Fibroblast of the aortic adventitia (primary cell): ENCODE results near the gene TP73. TPM values are rescaled to one million over a fixed set of nuclear protein-coding genes. Genes with fewer than 3 reads are reported as not detected.

Experiments used
- DNase-seq: peaks from one replicate; pipeline ENCODE4 v3.0.0-alpha.2; 2010; ENCODE audit warnings: low read depth
- H3K4me3 ChIP-seq: 2 replicates; pipeline ENCODE4 v1.5.1; 2011; ENCODE audit warnings: low read depth, mild to moderate bottlenecking, control low read depth, low read length, moderate library complexity
- CTCF ChIP-seq: IDR thresholded peaks from 2 replicates; pipeline ENCODE4 v1.5.1; 2011; ENCODE audit warnings: mild to moderate bottlenecking, low read length, control low read depth, inconsistent platforms; ENCODE audit not compliant: insufficient read depth
- total RNA-seq: library from RNA; depleted of rRNA; stranded (reverse); fragments of >200 nt; gene quantifications from 2 replicates; pipeline ENCODE4 v1.2.3, GENCODE V29; 2012; ENCODE audit warnings: low replicate concordance

Gene TP73
- total RNA-seq, 1 donor: 0.18 TPM

GRCh38 chr1:3706651-3707297, 54.5 kb downstream of the TP73 start:
- TF ChIP-seq CTCF: no peak
- no peak overlapping the region for H3K4me3 ChIP-seq
- no peak for DNase-seq

GRCh38 chr1:3707298-3707938, 55.1 kb downstream of the TP73 start:
- H3K4me3 ChIP-seq: no peak overlapping the region
- no peak for TF ChIP-seq CTCF
- DNase-seq: no peak

GRCh38 chr1:3707939-3708328, 55.6 kb downstream of the TP73 start:
- no peak for TF ChIP-seq CTCF
- no peak overlapping the region for H3K4me3 ChIP-seq
- DNase-seq: no peak

- no peak overlapping the region for H3K4me3 ChIP-seq
- TF ChIP-seq CTCF: no peak
- no peak for DNase-seq
Measured at GRCh38 chr1:3708791-3709190, 56.5 kb downstream of the TP73 start.

GRCh38 chr1:3710251-3710650, 57.9 kb downstream of the TP73 start:
- TF ChIP-seq CTCF: no peak
- DNase-seq: no peak
- H3K4me3 ChIP-seq: no peak overlapping the region

GRCh38 chr1:3711381-3711779, 59.1 kb downstream of the TP73 start:
- no peak for TF ChIP-seq CTCF
- H3K4me3 ChIP-seq: no peak overlapping the region
- no peak for DNase-seq
